HCT116 (cell line): ENCODE results near the gene G0S2. TPM values are rescaled to one million over a fixed set of nuclear protein-coding genes. Genes with fewer than 3 reads are reported as not detected.

Experiments used
- ATAC-seq: fragments of 200-7000 bp; cut with Tn5 transposase; 2 replicates; pipeline ENCODE4 v1.9.1; 2020; ENCODE audit warnings: mild to moderate bottlenecking, moderate library complexity
- BruUV-seq: library from RNA; stranded (reverse); fragments of 400-500 nt; replicated peaks from 2 replicates; lab custom pipeline; 2021; lab: Mats Ljungman, UMichigan
- CTCF ChIA-PET: fragments of 300-600 bp; sonication (Branson Sonifier 250); formaldehyde crosslinking; loops from one replicate; lab custom pipeline; 2021; ENCODE audit warnings: antibody characterized with exemption; lab: Charles Lee
- POLR2A ChIA-PET: fragments of 300-600, 350-600 bp; sonication (Branson Sonifier 250); formaldehyde crosslinking; loops from one replicate; lab custom pipeline; 2021; ENCODE audit warnings: antibody characterized with exemption; lab: Charles Lee
- RAD21 ChIA-PET, 2 experiments: fragments of 300-600 bp; sonication (Branson Sonifier 250); formaldehyde crosslinking; loops; one replicate each; lab custom pipeline; 2023; ENCODE audit warnings: low total read pairs in 2 of 2; ENCODE audit not compliant: uncharacterized antibody in 2 of 2, unreplicated experiment in 2 of 2, low non-redundant PET in 1 of 2; lab: Charles Lee
- DNase-seq: peaks from one replicate; pipeline ENCODE4 v3.0.0-alpha.2; 2010; ENCODE audit warnings: low read depth, low spot score
- H2AFZ ChIP-seq: fragments of 200-600 bp; shearing (Covaris generic), sonication (generic); 2 replicates; pipeline ENCODE4 v1.6.1; 2017; ENCODE audit warnings: low read depth, mixed run types, mixed read lengths, antibody characterized with exemption, low read length; ENCODE audit not compliant: poor library complexity, severe bottlenecking
- H3K27ac ChIP-seq: 2 replicates; pipeline ENCODE4 v1.5.1; 2012; ENCODE audit warnings: low read depth, low read length
- H3K27me3 ChIP-seq: fragments of 200-600 bp; sonication (generic); 2 replicates; pipeline ENCODE4 v1.6.1; 2016; ENCODE audit warnings: mixed run types, low read length, mixed read lengths; ENCODE audit not compliant: insufficient read depth
- H3K36me3 ChIP-seq, 2 experiments: fragments of 200-500 bp in 1 of 2; fragments of 200-600 bp in 1 of 2; sonication (Bioruptor generic) in 1 of 2; sonication (generic) in 1 of 2; 2 replicates each; pipeline versions ENCODE4 v1.5.1 to v1.6.1; 2014 to 2016; ENCODE audit warnings: low read length in 2 of 2, inconsistent platforms in 1 of 2, mixed read lengths in 1 of 2, mixed run types in 1 of 2; ENCODE audit not compliant: insufficient read depth in 2 of 2, control insufficient read depth in 1 of 2
- H3K4me1 ChIP-seq, 2 experiments: fragments of 200-600 bp in 1 of 2; sonication (generic) in 1 of 2; 2 replicates each; pipeline versions ENCODE4 v1.5.1 to v1.6.1; 2012 to 2017; ENCODE audit warnings: low read length in 2 of 2, inconsistent platforms in 1 of 2, mild to moderate bottlenecking in 1 of 2, mixed read lengths in 1 of 2, mixed run types in 1 of 2, moderate library complexity in 1 of 2; ENCODE audit not compliant: insufficient read depth in 2 of 2, control insufficient read depth in 1 of 2
- H3K4me2 ChIP-seq: fragments of 200-600 bp; sonication (generic); 2 replicates; pipeline ENCODE4 v1.6.1; 2017; ENCODE audit warnings: mixed run types, low read length, mixed read lengths
- H3K4me3 ChIP-seq, 2 experiments: fragments of 200-600 bp in 1 of 2; sonication (generic) in 1 of 2; replicated peaks in 1 of 2; 2 replicates each; pipeline ENCODE4 v1.5.1; 2011 to 2016; ENCODE audit warnings: low read length in 2 of 2, control low read depth in 1 of 2, low read depth in 1 of 2, mild to moderate bottlenecking in 1 of 2, mixed read lengths in 1 of 2, mixed run types in 1 of 2
- H3K79me2 ChIP-seq: fragments of 200-600 bp; sonication (generic); 2 replicates; pipeline ENCODE4 v1.6.1; 2017; ENCODE audit warnings: mild to moderate bottlenecking, mixed run types, low read length, moderate library complexity, mixed read lengths; ENCODE audit not compliant: insufficient read depth
- H3K9ac ChIP-seq: fragments of 200-600 bp; sonication (generic); 2 replicates; pipeline ENCODE4 v1.6.1; 2016; ENCODE audit warnings: low read length, mixed read lengths
- H3K9me2 ChIP-seq: fragments of 200-600 bp; sonication (generic), shearing (Covaris generic); 2 replicates; pipeline ENCODE4 v1.6.1; 2017; ENCODE audit warnings: mixed run types, mild to moderate bottlenecking, moderate library complexity; ENCODE audit not compliant: insufficient read depth
- H3K9me3 ChIP-seq, 2 experiments: fragments of 200-500 bp in 1 of 2; fragments of 200-600 bp in 1 of 2; sonication (Bioruptor generic) in 1 of 2; sonication (generic) in 1 of 2; 2 replicates each; pipeline ENCODE4 v1.6.1; 2014 to 2017; ENCODE audit warnings: low read length in 2 of 2, mixed read lengths in 2 of 2, inconsistent platforms in 1 of 2, low read depth in 1 of 2, mild to moderate bottlenecking in 1 of 2, mixed run types in 1 of 2, moderate library complexity in 1 of 2; ENCODE audit not compliant: control insufficient read depth in 1 of 2, insufficient read depth in 1 of 2
- H4K20me1 ChIP-seq: fragments of 200-600 bp; sonication (generic), shearing (Covaris generic); 2 replicates; pipeline ENCODE4 v1.6.1; 2017; ENCODE audit warnings: mixed run types, mild to moderate bottlenecking, moderate library complexity; ENCODE audit not compliant: insufficient read depth
- MAX ChIP-seq: IDR thresholded peaks from 2 replicates; pipeline ENCODE4 v1.6.1; 2012
- RAD21 ChIP-seq: IDR thresholded peaks from 2 replicates; pipeline ENCODE4 v1.6.1; 2012; ENCODE audit warnings: low read depth, mild to moderate bottlenecking
- REST ChIP-seq: IDR thresholded peaks from 2 replicates; pipeline ENCODE4 v1.6.1; 2012; ENCODE audit warnings: low read depth
- ZBTB33 ChIP-seq: IDR thresholded peaks from 2 replicates; pipeline ENCODE4 v1.6.1; 2011; ENCODE audit warnings: mild to moderate bottlenecking, low read length, moderate library complexity; ENCODE audit not compliant: insufficient replicate concordance; ENCODE audit errors: extremely low read depth
- intact Hi-C: fragments of 100-400 bp; cut with micrococcal nuclease; formaldehyde crosslinking; loops from 2 replicates; pipeline ENCODE4 v1.10.0; 2022
- total RNA-seq: library from RNA; stranded (reverse); gene quantifications from one replicate; pipeline ENCODE4 v1.2.1, GENCODE V29; 2021; ENCODE audit not compliant: unreplicated experiment

The G0S2 gene
- total RNA-seq, 1 experiment from 2014 or later: not detected

- TF ChIP-seq REST: no peak
Observed at GRCh38 chr1:209707308-209707707, 32.1 kb downstream of the G0S2 start (continued).

GRCh38 chr1:209708297-209708696 lies 33.1 kb downstream of the G0S2 start:
- Histone ChIP-seq H3K79me2 (no peaks in the 10 kb centered on the region), H3K9ac (no peak overlapping the region), H2AFZ (no peak overlapping the region), H3K4me3 (no peak overlapping the region), H3K27ac (no peak overlapping the region), H3K4me2 (no peak overlapping the region)
- CTCF ChIA-PET: no interaction called here
- ATAC-seq: no peak
- no TSS peak for BruUV-seq
- TF ChIP-seq ZBTB33 (no peak), MAX (no peak), RAD21 (no peak)
- TF ChIP-seq, all 23 proteins: peak for 0
- H4K20me1 ChIP-seq: no peaks in the 10 kb centered on the region
- H3K36me3 ChIP-seq: no peaks in the 10 kb centered on the region
- intact Hi-C loops: no loop called here
- DNase-seq: no peak
- ChIA-PET POLR2A (no interaction called here), RAD21 (no interaction called here)
- H3K9me2 ChIP-seq: no peaks in the 10 kb centered on the region
- no peaks in the 10 kb centered on the region for H3K4me1 ChIP-seq
- peaks cover 12% of the 10 kb centered on the region; the same call in 1 of the 2 replicates for H3K27me3 ChIP-seq
- H3K9me3 ChIP-seq: no peaks in the 10 kb centered on the region
